Stimulated activated naive B cell treated with anti-CD40 and anti-IgM and Interleukin-4, amounts not matched to agents 10 μg/mL and 1 μg/mL and 100 μg/mL, for 72 hours (primary cell): ENCODE results near the gene PADI1.

ENCODE experiments used
- ATAC-seq, 2 donors: fragments of 150-1000 bp; cut with Tn5 transposase; replicated peaks; 2 replicates each; pipeline ENCODE4 v1.10.0; 2021; ENCODE audit warnings: moderate library complexity in 1 of 2
- DNase-seq: peaks from one replicate; pipeline ENCODE4 v3.0.0; 2021
- H3K27ac Mint-ChIP-seq: one replicate; pipeline ENCODE4 v1.8.0; 2022; ENCODE audit warnings: mild to moderate bottlenecking, mixed read lengths
- H3K27me3 Mint-ChIP-seq, 2 donors: one replicate each; pipeline ENCODE4 v1.8.0; 2022; ENCODE audit warnings: mixed read lengths in 2 of 2
- H3K36me3 Mint-ChIP-seq, 2 donors: one replicate each; pipeline ENCODE4 v1.8.0; 2022; ENCODE audit warnings: mixed read lengths in 2 of 2, mild to moderate bottlenecking in 1 of 2
- H3K4me1 Mint-ChIP-seq, 2 donors: one replicate each; pipeline ENCODE4 v1.8.0; 2022; ENCODE audit warnings: mixed read lengths in 2 of 2, mild to moderate bottlenecking in 1 of 2
- H3K4me3 Mint-ChIP-seq, 2 donors: one replicate each; pipeline ENCODE4 v1.8.0; 2022; ENCODE audit warnings: mild to moderate bottlenecking in 2 of 2, mixed read lengths in 2 of 2, moderate library complexity in 1 of 2
- H3K9me3 Mint-ChIP-seq, 2 donors: one replicate each; pipeline ENCODE4 v1.8.0; 2022; ENCODE audit warnings: mixed read lengths in 2 of 2, mild to moderate bottlenecking in 1 of 2

PADI1 gene

GRCh38 chr1:17244821-17245740 is 40.2 kb downstream of the PADI1 start:
- no peaks in the 10 kb centered on the region for H3K36me3 Mint-ChIP-seq
- DNase-seq (no peak), ATAC-seq (no peak)
- no peaks in the 10 kb centered on the region for H3K9me3 Mint-ChIP-seq
- H3K27me3 Mint-ChIP-seq: peaks cover 5% of the 10 kb centered on the region in 2 donors
- no peak overlapping the region for H3K27ac Mint-ChIP-seq
- H3K4me3 Mint-ChIP-seq: no peak overlapping the region
- no peaks in the 10 kb centered on the region for H3K4me1 Mint-ChIP-seq

GRCh38 chr1:17245816-17246325 is 40.9 kb downstream of the PADI1 start:
- ATAC-seq (no peak), DNase-seq (no peak)
- H3K4me3 Mint-ChIP-seq: no peak overlapping the region
- no peaks in the 10 kb centered on the region for H3K4me1 Mint-ChIP-seq
- H3K9me3 Mint-ChIP-seq: no peaks in the 10 kb centered on the region
- H3K27ac Mint-ChIP-seq: no peak overlapping the region
- no peaks in the 10 kb centered on the region for H3K36me3 Mint-ChIP-seq
- peaks cover 13% of the 10 kb centered on the region in 2 donors for H3K27me3 Mint-ChIP-seq

GRCh38 chr1:17246971-17247370 is 42.0 kb downstream of the PADI1 start:
- ATAC-seq (no peak), DNase-seq (no peak)
- Mint-ChIP-seq H3K27me3 (peaks cover 17 to 20% of the 10 kb centered on the region in 2 donors), H3K27ac (no peak overlapping the region), H3K4me1 (no peaks in the 10 kb centered on the region), H3K36me3 (no peaks in the 10 kb centered on the region), H3K9me3 (no peaks in the 10 kb centered on the region), H3K4me3 (no peak overlapping the region)

GRCh38 chr1:17248781-17249180 is 43.9 kb downstream of the PADI1 start, which contains the start of gene PADI3:
PADI3 (plus strand) TSS chr1:17249098; CDS start chr1:17249138, 40 bp downstream.
- Mint-ChIP-seq H3K4me1 (no peaks in the 10 kb centered on the region), H3K9me3 (no peaks in the 10 kb centered on the region), H3K36me3 (no peaks in the 10 kb centered on the region), H3K4me3 (no peak within 1 kb of the TSS), H3K27me3 (peaks cover 17 to 20% of the 10 kb centered on the region in 2 donors), H3K27ac (no peak within 1 kb of the TSS)
- ATAC-seq: peak in 1 of 2 donors; percentile 27
- no peak for DNase-seq

- Mint-ChIP-seq H3K4me1 (no peaks in the 10 kb centered on the region), H3K27ac (no peak overlapping the region), H3K36me3 (no peaks in the 10 kb centered on the region), H3K4me3 (no peak overlapping the region), H3K27me3 (peaks cover 19 to 23% of the 10 kb centered on the region in 2 donors), H3K9me3 (no peaks in the 10 kb centered on the region)
- ATAC-seq (no peak), DNase-seq (no peak)
Measured at GRCh38 chr1:17250601-17251000, 45.7 kb downstream of the PADI1 start.

- Mint-ChIP-seq H3K9me3 (no peaks in the 10 kb centered on the region), H3K4me3 (no peak overlapping the region), H3K4me1 (no peaks in the 10 kb centered on the region), H3K36me3 (no peaks in the 10 kb centered on the region), H3K27ac (no peak overlapping the region), H3K27me3 (peaks cover 25% of the 10 kb centered on the region in 2 donors)
- DNase-seq: no peak
- no peak for ATAC-seq
Measured at GRCh38 chr1:17251246-17251645, 46.3 kb downstream of the PADI1 start.

- H3K4me3 Mint-ChIP-seq: no peak overlapping the region
- ATAC-seq (no peak), DNase-seq (no peak)
- no peaks in the 10 kb centered on the region for H3K36me3 Mint-ChIP-seq
- H3K9me3 Mint-ChIP-seq: no peaks in the 10 kb centered on the region
- peaks cover 25 to 26% of the 10 kb centered on the region in 2 donors for H3K27me3 Mint-ChIP-seq
- H3K4me1 Mint-ChIP-seq: no peaks in the 10 kb centered on the region
- no peak overlapping the region for H3K27ac Mint-ChIP-seq
Measured at GRCh38 chr1:17251701-17252376, 46.9 kb downstream of the PADI1 start.

GRCh38 chr1:17255336-17255735 is 50.4 kb downstream of the PADI1 start:
- no peaks in the 10 kb centered on the region for H3K36me3 Mint-ChIP-seq
- no peak overlapping the region for H3K27ac Mint-ChIP-seq
- DNase-seq: no peak
- peaks cover 27 to 37% of the 10 kb centered on the region in 2 donors for H3K27me3 Mint-ChIP-seq
- no peak overlapping the region for H3K4me3 Mint-ChIP-seq
- no peaks in the 10 kb centered on the region for H3K9me3 Mint-ChIP-seq
- H3K4me1 Mint-ChIP-seq: no peaks in the 10 kb centered on the region
- no peak for ATAC-seq

GRCh38 chr1:17258116-17258757 is 53.3 kb downstream of the PADI1 start:
- peaks cover 15 to 26% of the 10 kb centered on the region in 2 donors for H3K27me3 Mint-ChIP-seq
- H3K36me3 Mint-ChIP-seq: no peaks in the 10 kb centered on the region
- H3K4me3 Mint-ChIP-seq: no peak overlapping the region
- peaks cover 0 to 4% of the 10 kb centered on the region in 2 donors for H3K9me3 Mint-ChIP-seq
- no peak overlapping the region for H3K27ac Mint-ChIP-seq
- DNase-seq (no peak), ATAC-seq (no peak)
- H3K4me1 Mint-ChIP-seq: no peaks in the 10 kb centered on the region

- DNase-seq (no peak), ATAC-seq (no peak)
- Mint-ChIP-seq H3K4me3 (no peak overlapping the region), H3K36me3 (no peaks in the 10 kb centered on the region), H3K4me1 (no peaks in the 10 kb centered on the region), H3K9me3 (peaks cover 0 to 4% of the 10 kb centered on the region in 2 donors), H3K27ac (no peak overlapping the region), H3K27me3 (peaks cover 15 to 26% of the 10 kb centered on the region in 2 donors)
Measured at GRCh38 chr1:17258758-17259130, 53.8 kb downstream of the PADI1 start.

- DNase-seq: no peak
- Mint-ChIP-seq H3K27ac (no peak overlapping the region), H3K36me3 (no peaks in the 10 kb centered on the region), H3K9me3 (peaks cover 0 to 4% of the 10 kb centered on the region in 2 donors), H3K4me3 (no peak overlapping the region), H3K4me1 (no peaks in the 10 kb centered on the region), H3K27me3 (peaks cover 15 to 26% of the 10 kb centered on the region in 2 donors)
- ATAC-seq: no peak
Measured at GRCh38 chr1:17259233-17259873, 54.4 kb downstream of the PADI1 start.

- peaks cover 0 to 4% of the 10 kb centered on the region in 2 donors for H3K9me3 Mint-ChIP-seq
- no peaks in the 10 kb centered on the region for H3K4me1 Mint-ChIP-seq
- H3K27me3 Mint-ChIP-seq: peaks cover 15 to 26% of the 10 kb centered on the region in 2 donors
- no peaks in the 10 kb centered on the region for H3K36me3 Mint-ChIP-seq
- H3K27ac Mint-ChIP-seq: no peak overlapping the region
- ATAC-seq (no peak), DNase-seq (no peak)
- H3K4me3 Mint-ChIP-seq: no peak overlapping the region
Measured at GRCh38 chr1:17260264-17260663, 55.3 kb downstream of the PADI1 start.

- Mint-ChIP-seq H3K4me3 (no peak overlapping the region), H3K9me3 (peaks cover 0 to 4% of the 10 kb centered on the region in 2 donors), H3K27ac (no peak overlapping the region), H3K4me1 (no peaks in the 10 kb centered on the region), H3K27me3 (peaks cover 12 to 22% of the 10 kb centered on the region in 2 donors), H3K36me3 (no peaks in the 10 kb centered on the region)
- ATAC-seq (no peak), DNase-seq (no peak)
Measured at GRCh38 chr1:17260738-17261137, 55.8 kb downstream of the PADI1 start.

GRCh38 chr1:17263936-17264335 is 59.0 kb downstream of the PADI1 start:
- no peak for DNase-seq
- no peak for ATAC-seq
- Mint-ChIP-seq H3K27ac (no peak overlapping the region), H3K4me1 (no peaks in the 10 kb centered on the region), H3K9me3 (peaks cover 0 to 4% of the 10 kb centered on the region in 2 donors), H3K4me3 (no peak overlapping the region), H3K36me3 (no peaks in the 10 kb centered on the region), H3K27me3 (peaks cover 7 to 12% of the 10 kb centered on the region in 2 donors)
